Stimulated activated CD4-positive, alpha-beta T cell treated with anti-CD3 and anti-CD28 coated beads, Interleukin-12 subunit alpha, Interleukin-12 subunit beta, amount 100 ng/mL, for 4 hours (primary cell): ENCODE data around the gene ABHD10.

Experiments
- DNase-seq: peaks from one replicate; pipeline ENCODE4 v3.0.0-alpha.2; 2020

The ABHD10 gene

GRCh38 chr3:111967068-111967467 is 11.8 kb upstream of the ABHD10 start:
- DNase-seq: no peak

- DNase-seq: peak; percentile 76
Measured at GRCh38 chr3:111967651-111968274, 11.1 kb upstream of the ABHD10 start.

- no peak for DNase-seq
Measured at GRCh38 chr3:111968319-111969054, 10.3 kb upstream of the ABHD10 start.

- DNase-seq: no peak
Measured at GRCh38 chr3:111970376-111970775, 8.4 kb upstream of the ABHD10 start.

- DNase-seq: no peak
Measured at GRCh38 chr3:111971533-111972130, 7.2 kb upstream of the ABHD10 start.

GRCh38 chr3:111972891-111973290 is 5.9 kb upstream of the ABHD10 start:
- DNase-seq: no peak

- no peak for DNase-seq
Measured at GRCh38 chr3:111975131-111975530, 3.7 kb upstream of the ABHD10 start.

GRCh38 chr3:111976254-111976653 is 2.6 kb upstream of the ABHD10 start:
- DNase-seq: no peak

- DNase-seq: no peak
Measured at GRCh38 chr3:111979434-111980038, 710 bp downstream of the ABHD10 start.

- DNase-seq: peak; percentile 49
Measured at GRCh38 chr3:111980716-111981456, 2.1 kb downstream of the ABHD10 start.

GRCh38 chr3:111981457-111981763 is 2.6 kb downstream of the ABHD10 start:
- DNase-seq: no peak

GRCh38 chr3:111984636-111985298 is 5.9 kb downstream of the ABHD10 start:
- no peak for DNase-seq

GRCh38 chr3:111986800-111987199 is 8.0 kb downstream of the ABHD10 start:
- DNase-seq: no peak

GRCh38 chr3:111989061-111989678 is 10.3 kb downstream of the ABHD10 start:
- no peak for DNase-seq

- DNase-seq: no peak
Measured at GRCh38 chr3:111993038-111993437, 14.2 kb downstream of the ABHD10 start.

GRCh38 chr3:111998636-111999483 is 20.0 kb downstream of the ABHD10 start, which contains the start of gene TAGLN3:
Gene TAGLN3 (plus strand): TSS chr3:111998922. CDS start chr3:111999423, 501 bp downstream.
- DNase-seq: no peak

- no peak for DNase-seq
Measured at GRCh38 chr3:111999484-112000324, 20.9 kb downstream of the ABHD10 start.

GRCh38 chr3:112000367-112000771 is 21.5 kb downstream of the ABHD10 start:
- DNase-seq: no peak

GRCh38 chr3:112000966-112001365 is 22.1 kb downstream of the ABHD10 start:
- DNase-seq: no peak

- DNase-seq: no peak
Measured at GRCh38 chr3:112001526-112001925, 22.7 kb downstream of the ABHD10 start.
